GM18951 (cell line): ENCODE results near the gene RANBP10.
"Not testable (repeated sequence)": the region's sequence is repeated elsewhere in the genome, so short reads cannot be mapped to it uniquely, and the experiment has no call there.

Source experiments
- POLR2A ChIP-seq: IDR thresholded peaks from 4 replicates; pipeline ENCODE4 v1.6.1; 2011; ENCODE audit warnings: mild to moderate bottlenecking; ENCODE audit not compliant: insufficient read length, insufficient read depth; ENCODE audit errors: extremely low read depth
- in situ Hi-C: fragments of 300-500 bp; cut with MboI; formaldehyde crosslinking; loops from one replicate; pipeline ENCODE4 v1.12.0; 2022; ENCODE audit warnings: low sequenced_read_pairs, mixed read lengths, inconsistent platforms; ENCODE audit not compliant: unreplicated experiment

Gene RANBP10

DNA sequence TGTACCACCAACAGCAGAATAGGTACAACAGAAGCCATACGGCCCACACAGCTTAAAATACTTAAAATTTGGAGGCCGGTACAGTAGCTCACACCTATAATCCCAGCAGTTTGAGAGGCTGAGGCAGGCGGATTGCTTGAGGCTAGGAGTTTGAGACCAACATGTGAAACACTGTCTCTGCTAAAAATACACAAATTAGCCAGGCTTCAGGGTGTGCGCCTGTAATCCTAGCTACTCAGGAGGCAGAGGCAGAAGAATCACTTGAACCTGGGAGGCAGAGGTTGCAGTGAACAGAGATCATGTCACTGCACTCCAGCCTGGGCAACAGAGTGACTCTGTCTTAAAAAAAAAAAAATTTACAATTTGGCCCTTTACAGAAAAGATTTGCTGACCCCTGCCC, 104.2 kb downstream of the RANBP10 start:
- no peak for TF ChIP-seq POLR2A
- in situ Hi-C loops: no loop called here

DNA sequence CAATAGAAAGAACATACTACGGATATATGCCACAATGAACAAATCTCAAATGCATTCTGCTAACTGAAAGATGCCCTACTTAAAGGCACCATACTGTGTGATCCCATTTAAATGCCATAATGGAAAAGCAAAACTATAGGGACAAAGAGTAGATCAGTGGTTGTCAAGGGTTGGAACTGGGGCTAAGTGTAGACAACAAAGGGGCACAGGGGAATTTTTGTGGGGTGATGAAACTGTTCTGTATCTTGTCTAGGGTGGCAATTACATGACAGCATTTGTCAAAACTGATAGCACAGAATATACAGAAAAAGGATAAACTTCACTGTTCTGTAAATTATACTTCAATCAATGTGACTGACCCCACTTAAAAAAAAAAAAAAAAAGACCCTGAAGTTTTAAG, 104.9 kb downstream of the RANBP10 start:
- no peak for TF ChIP-seq POLR2A
- in situ Hi-C loops: no loop called here

- TF ChIP-seq POLR2A: no peak
- in situ Hi-C loops: no loop called here
Observed at GRCh38 chr16:67699265-67699664, 107.1 kb downstream of the RANBP10 start.

DNA sequence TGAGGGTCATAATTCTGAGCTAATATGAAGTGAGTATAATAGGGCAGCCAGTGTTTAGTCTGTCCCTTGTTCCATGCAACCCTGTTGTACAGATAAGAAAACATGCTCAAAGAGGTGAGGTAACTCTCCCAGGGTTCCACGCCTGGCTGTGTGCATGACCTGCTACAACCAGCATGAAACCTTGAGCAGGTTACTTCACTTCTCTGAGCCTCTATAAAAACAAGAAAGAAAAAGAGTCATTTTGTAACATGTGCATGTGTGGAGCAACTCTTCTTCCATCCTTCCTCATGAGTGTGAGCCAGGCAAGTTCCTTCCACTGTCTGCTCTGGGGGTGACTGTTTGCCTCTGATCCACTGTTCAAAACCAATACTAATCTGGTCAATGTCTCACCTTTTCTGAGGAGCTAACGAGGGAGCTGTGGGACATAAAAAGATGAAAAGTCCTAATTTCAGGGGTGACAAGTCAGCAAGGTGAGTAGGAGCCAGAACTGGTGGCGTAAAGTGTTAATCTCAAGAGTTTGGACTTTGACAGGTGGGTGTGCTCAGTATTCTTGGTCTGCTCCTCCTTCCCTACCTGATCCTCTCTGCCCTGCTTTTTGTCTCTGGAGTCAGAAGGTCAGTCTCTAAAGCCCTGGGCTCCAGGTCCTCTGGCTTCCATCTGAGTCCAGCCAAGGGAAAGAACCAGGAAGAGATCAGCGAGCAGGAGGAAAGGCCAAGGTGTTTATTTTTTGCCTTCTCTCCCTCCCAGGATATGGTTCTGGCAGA, 108.8 kb downstream of the RANBP10 start:
- in situ Hi-C loops: no loop called here
- no peak for TF ChIP-seq POLR2A

DNA sequence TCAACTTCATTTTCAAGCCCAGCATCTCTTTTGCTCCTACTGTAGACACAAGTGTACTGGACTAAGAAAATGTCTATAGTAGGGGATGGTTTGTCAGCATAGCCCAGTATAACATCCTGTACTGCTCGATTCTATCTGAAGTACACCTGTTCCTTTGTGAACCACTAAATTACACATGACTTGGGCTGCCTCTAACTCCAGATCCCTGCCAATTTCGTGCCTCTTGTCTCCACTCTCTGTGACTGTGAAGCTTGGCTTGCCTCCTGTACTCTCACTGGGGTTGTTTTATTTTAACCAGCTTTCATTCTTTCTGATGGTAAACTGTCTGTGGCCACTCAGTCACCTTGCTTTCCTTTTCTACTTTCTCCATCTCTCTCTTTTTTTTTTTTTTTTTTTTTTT, 111.7 kb downstream of the RANBP10 start:
- TF ChIP-seq POLR2A: no peak
- in situ Hi-C loops: no loop called here

- in situ Hi-C loops: not testable (repeated sequence)
Observed at GRCh38 chr16:67693517-67694285, 112.7 kb downstream of the RANBP10 start.

DNA sequence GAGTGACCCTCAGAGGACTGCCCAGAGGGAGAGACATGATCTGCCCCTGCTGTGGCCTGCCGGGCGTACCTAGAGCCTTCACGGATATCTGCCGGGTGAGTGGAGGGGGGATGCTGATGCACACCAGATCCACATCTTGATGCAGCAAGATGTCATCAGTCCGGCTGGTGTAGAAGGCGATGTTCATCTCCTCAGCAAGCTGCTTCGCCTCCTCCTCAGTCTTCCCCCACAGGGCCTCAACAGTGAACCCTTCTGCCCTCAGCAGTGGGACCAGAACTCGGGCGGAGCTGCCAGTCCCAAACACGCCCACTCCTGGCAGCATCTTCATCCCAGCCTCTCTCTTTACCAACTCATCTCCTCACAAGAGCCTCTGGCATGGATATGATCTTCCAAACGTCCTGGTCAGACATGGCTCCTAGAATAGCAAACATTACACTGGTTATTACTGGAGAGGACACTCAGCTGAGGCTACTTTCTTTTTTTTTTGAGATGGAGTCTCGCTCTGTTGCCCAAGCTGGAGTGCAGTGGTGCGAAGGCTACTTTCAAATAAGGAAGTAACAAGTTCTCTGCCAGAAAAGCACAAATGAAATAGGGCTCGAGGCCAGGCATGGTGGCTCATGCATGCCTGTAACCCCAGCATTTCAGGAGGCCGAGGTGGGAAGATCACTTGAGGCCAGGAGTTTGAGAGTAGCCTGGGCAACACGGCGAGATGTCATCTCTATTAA, 120.8 kb downstream of the RANBP10 start:
- no peak for TF ChIP-seq POLR2A
- in situ Hi-C loops: no loop called here

DNA sequence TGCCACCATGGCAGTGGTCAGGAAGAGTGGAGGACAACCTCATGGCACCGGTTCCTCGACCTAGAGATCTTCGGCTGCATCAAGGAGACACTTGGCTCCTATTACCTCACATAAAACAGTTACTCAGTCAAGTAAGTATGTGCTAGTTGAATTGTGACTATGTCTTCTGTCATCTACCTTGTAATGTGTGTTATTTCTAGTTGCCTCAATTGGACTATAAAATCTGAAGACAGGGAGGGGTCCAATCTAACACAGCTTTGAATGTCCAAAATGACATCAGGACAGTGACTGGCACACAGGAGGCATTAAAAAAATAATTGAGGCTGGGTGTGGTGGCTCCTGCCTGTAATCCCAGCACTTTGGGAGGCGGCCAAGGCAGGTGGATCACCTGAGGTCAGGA, 122.6 kb downstream of the RANBP10 start:
- no peak for TF ChIP-seq POLR2A
- in situ Hi-C loops: no loop called here

- no peak for TF ChIP-seq POLR2A
- in situ Hi-C loops: no loop called here
Observed at GRCh38 chr16:67679935-67680897, 126.1 kb downstream of the RANBP10 start.

DNA sequence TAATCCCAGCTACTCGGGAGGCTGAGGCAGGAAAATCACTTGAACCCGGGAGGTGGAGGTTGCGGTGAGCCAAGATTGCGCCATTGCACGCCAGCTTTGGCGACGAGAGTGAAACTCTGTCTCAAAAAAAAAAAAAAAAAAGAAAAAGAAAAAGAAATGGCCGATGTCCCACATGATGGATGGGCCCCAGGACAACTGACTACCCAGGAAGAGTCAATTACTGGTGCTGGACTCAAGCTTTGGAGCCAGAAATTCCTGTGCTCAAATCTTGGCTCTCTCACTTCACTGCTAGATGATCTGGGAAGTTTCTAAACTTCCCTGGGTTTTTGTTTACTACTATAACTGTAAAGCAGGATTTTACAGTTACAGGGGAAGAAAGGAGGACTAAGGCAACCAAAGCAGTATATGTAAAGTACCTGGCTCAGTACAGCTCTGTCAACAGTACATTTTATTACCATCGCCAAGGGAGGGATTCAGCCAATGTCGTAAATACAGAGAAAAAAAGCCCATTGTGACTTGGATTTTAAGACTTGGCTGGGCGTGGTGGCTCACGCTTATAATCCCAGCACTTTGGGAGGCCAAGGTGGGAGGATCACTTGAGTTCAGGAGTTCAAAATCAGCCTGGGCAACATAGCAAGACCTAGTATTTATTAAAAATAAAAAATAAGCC, 127.9 kb downstream of the RANBP10 start:
- in situ Hi-C loops: no loop called here

DNA sequence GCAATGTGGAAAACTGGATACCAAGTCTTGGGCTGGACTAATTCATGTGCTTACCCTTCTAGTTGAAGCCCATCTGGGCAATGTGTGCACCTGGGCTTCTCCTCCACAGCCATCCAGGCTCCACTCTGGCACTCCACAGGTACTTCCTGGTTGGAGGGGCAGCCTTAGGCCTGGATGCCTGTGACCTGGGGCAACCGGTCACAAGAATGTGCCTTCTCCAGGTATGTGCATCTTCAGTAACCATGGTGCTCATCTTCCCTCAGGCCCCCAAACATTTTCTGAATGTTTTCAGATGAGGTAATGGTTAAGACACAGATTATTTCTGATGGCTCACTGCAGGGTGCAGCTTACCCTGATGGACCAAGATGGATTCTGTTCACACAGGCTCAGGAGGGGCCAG, 128.6 kb downstream of the RANBP10 start:
- TF ChIP-seq POLR2A: no peak
- in situ Hi-C loops: no loop called here

More for the DNA sequence above, 127.9 kb downstream of the RANBP10 start:
- no peak for TF ChIP-seq POLR2A

- TF ChIP-seq POLR2A: no peak
- in situ Hi-C loops: no loop called here
Observed at GRCh38 chr16:67676939-67677338, 129.4 kb downstream of the RANBP10 start.

- no peak for TF ChIP-seq POLR2A
- in situ Hi-C loops: no loop called here
Observed at GRCh38 chr16:67676516-67676915, 129.8 kb downstream of the RANBP10 start.
